HG03045 (cell line): ENCODE measurements around the gene TRIM14.
"Not testable (repeated sequence)": the region's sequence is repeated elsewhere in the genome, so short reads cannot be mapped to it uniquely, and the experiment has no call there.

Source experiments
- ATAC-seq: cut with Tn5 transposase; IDR thresholded peaks from one replicate; pipeline ENCODE4 v1.9.1; 2021; ENCODE audit warnings: mild to moderate bottlenecking, moderate library complexity; ENCODE audit not compliant: unreplicated experiment

Gene TRIM14

GRCh38 chr9:98108531-98109031, 10.4 kb downstream of the TRIM14 start:
- ATAC-seq = peak; percentile 76

GRCh38 chr9:98107926-98108325, 11.1 kb downstream of the TRIM14 start:
- no peak for ATAC-seq

GRCh38 chr9:98105006-98105405, 14.0 kb downstream of the TRIM14 start:
- ATAC-seq = no peak

GRCh38 chr9:98104445-98104881, 14.6 kb downstream of the TRIM14 start:
- ATAC-seq = no peak

GRCh38 chr9:98101868-98102273, 17.2 kb downstream of the TRIM14 start:
- ATAC-seq = peak; percentile 95

GRCh38 chr9:98101416-98101815, 17.6 kb downstream of the TRIM14 start:
- ATAC-seq = no peak

- no peak for ATAC-seq
These were observed 18.6 kb downstream of the TRIM14 start for GRCh38 chr9:98100456-98100855.

GRCh38 chr9:98099898-98100297, 19.1 kb downstream of the TRIM14 start:
- ATAC-seq = no peak

GRCh38 chr9:98099346-98099745, 19.7 kb downstream of the TRIM14 start:
- no peak for ATAC-seq

GRCh38 chr9:98097836-98098235, 21.2 kb downstream of the TRIM14 start:
- no peak for ATAC-seq

- no peak for ATAC-seq
These were observed 22.9 kb downstream of the TRIM14 start for GRCh38 chr9:98096091-98096490.

- ATAC-seq = no peak
These were observed 23.6 kb downstream of the TRIM14 start for GRCh38 chr9:98095401-98095800.

- ATAC-seq = no peak
These were observed 24.2 kb downstream of the TRIM14 start for GRCh38 chr9:98094851-98095250.

GRCh38 chr9:98094316-98094715, 24.7 kb downstream of the TRIM14 start:
- no peak for ATAC-seq

- no peak for ATAC-seq
These were observed 26.4 kb downstream of the TRIM14 start for GRCh38 chr9:98092613-98092931.

- no peak for ATAC-seq
These were observed 27.0 kb downstream of the TRIM14 start for GRCh38 chr9:98091735-98092612.

- not testable (repeated sequence) for ATAC-seq
These were observed 28.3 kb downstream of the TRIM14 start for GRCh38 chr9:98090674-98091073.

GRCh38 chr9:98087420-98088354, 31.3 kb downstream of the TRIM14 start:
- ATAC-seq = no peak

- no peak for ATAC-seq
These were observed 32.6 kb downstream of the TRIM14 start for GRCh38 chr9:98086461-98086860.

- no peak for ATAC-seq
These were observed 33.1 kb downstream of the TRIM14 start for GRCh38 chr9:98085944-98086343.

GRCh38 chr9:98085058-98085457, 34.0 kb downstream of the TRIM14 start:
- ATAC-seq = no peak

- ATAC-seq = no peak
These were observed 34.6 kb downstream of the TRIM14 start for GRCh38 chr9:98084396-98084795.
